ENCODE data around the gene CLBA1. TPM values are rescaled to one million over a fixed set of nuclear protein-coding genes. Genes with fewer than 3 reads are reported as not detected.

Gene CLBA1
- total RNA-seq: 1 to 10 TPM; 3.8 to 3.9 TPM
- polyA plus RNA-seq: 0.32 TPM

DNA sequence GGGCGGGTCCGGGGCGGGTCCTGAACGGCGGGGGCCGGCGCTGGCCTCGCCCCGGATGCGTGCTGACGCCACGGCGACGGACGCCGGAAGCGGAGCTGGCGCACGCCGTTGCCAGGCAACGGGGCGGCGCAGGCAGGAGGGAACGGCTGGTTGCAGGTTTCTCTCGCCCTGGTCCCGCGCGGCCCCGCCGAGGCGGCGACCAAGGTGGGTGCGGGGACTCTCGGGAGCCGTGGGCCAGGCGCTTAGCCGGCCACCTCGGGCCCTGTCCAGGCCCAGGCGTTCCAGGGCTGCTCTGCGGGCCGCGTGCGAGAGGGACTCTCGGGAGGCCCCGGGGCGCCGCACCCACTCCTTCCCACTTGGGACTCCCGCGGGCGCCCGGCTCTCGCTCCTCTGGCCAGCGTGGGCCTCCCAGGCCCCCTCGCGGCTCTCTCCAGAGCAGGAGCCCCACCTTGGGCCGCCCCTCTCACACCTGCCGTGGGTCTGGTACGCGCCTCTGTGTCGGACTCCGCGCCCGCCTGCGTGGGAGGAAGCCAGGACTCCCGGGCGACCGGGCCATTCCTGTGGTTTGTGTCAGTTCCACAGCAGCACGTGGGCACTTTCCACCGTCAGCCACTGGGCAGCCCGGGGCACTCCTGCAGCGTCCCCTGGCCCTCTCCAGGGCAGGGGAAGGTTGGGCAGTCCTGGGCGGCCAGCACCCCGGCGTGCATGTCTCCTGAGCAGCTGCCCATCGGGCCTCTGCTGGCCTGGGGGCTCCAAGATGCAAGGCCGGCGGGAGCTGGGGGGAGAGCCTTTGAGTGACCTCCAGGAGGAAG lies at the start of gene CLBA1:
TSS of gene CLBA1 (plus strand) at position 114 of the 812 bp plus-strand sequence. CDS start at position 758, 644 bp downstream.
- peak; percentile 85 to 92 (median 89) for DNase-seq
- Mint-ChIP-seq H3K9me3 (no peaks in the 10 kb centered on the region), H3K4me3 (peak within 1 kb of the TSS; percentile 60 to 94 (median 76)), H3K27me3 (peaks cover 1 to 3% of the 10 kb centered on the region in 2 donors), H3K4me1 (peaks cover 0 to 7% (median 5%) of the 10 kb centered on the region in 3 donors), H3K27ac (peak within 1 kb of the TSS; percentile 34 to 93 (median 80)), H3K36me3 (no peaks in the 10 kb centered on the region)
- Histone ChIP-seq H3K9me3 (ENCODE audit: low read length) (no peaks in the 10 kb centered on the region), H3K4me1 (ENCODE audit: insufficient read depth, low read length) (peaks cover 6% of the 10 kb centered on the region), H3K27ac (ENCODE audit: low read depth, low read length) (peak within 1 kb of the TSS; percentile 78), H3K36me3 (ENCODE audit: insufficient read depth, low read length) (no peaks in the 10 kb centered on the region), H3K27me3 (ENCODE audit: insufficient read depth, low read length, poor library complexity, severe bottlenecking) (peaks cover 6% of the 10 kb centered on the region), H3K4me3 (ENCODE audit: low read length) (peak within 1 kb of the TSS; percentile 50)
- POLR2A ChIA-PET: interaction anchor here (0.6 to 1.2 kb wide), 5 partner anchors 34 to 159 kb away, joined by 3 to 20 read pairs (median 4); partner anchors contain the start of gene CDCA4
- CTCF ChIA-PET: interaction anchor here (1.1 to 3.7 kb wide), 4 partner anchors 12 to 101 kb away, joined by 3 to 37 read pairs (median 6); no protein-coding TSS in a partner anchor

DNA sequence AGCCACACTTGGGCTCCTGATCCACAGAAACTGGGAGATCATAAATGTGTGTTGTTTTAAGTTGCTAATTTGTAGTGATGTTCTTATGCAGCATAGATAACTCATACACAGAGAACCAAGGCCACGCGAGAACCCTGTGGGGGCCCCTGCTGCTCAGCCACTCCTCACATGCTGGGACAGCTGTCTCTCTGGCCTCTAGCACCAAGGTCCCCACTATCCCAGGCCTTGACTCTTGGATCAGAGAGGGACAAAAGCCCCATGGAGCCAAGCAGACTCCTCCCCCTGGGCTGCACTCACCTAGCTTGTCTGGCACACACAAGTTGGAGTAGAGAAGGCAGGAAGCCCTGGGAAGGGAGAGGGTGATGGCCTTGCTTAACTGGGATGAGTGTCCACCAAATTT lies 49.6 kb upstream of the CLBA1 start:
- H3K4me1 ChIP-seq (ENCODE audit: insufficient read depth, low read length): no peaks in the 10 kb centered on the region
- ChIA-PET CTCF (no interaction called here), POLR2A (no interaction called here)
- no peaks in the 10 kb centered on the region for H3K36me3 Mint-ChIP-seq
- H3K4me3 Mint-ChIP-seq: no peak overlapping the region
- no peak for DNase-seq
- H3K36me3 ChIP-seq (ENCODE audit: insufficient read depth, low read length): no peaks in the 10 kb centered on the region
- no peaks in the 10 kb centered on the region for H3K9me3 ChIP-seq (ENCODE audit: low read length)
- H3K4me1 Mint-ChIP-seq: peaks cover 4 to 6% (median 4%) of the 10 kb centered on the region in 3 donors
- no peak overlapping the region for H3K27ac ChIP-seq (ENCODE audit: low read depth, low read length)
- H3K27me3 ChIP-seq (ENCODE audit: insufficient read depth, low read length, poor library complexity, severe bottlenecking): no peaks in the 10 kb centered on the region
- no peak overlapping the region for H3K4me3 ChIP-seq (ENCODE audit: low read length)
- H3K9me3 Mint-ChIP-seq: no peaks in the 10 kb centered on the region
- H3K27me3 Mint-ChIP-seq: peaks cover 5 to 32% of the 10 kb centered on the region in 2 donors
- peak overlapping the region in 1 of 8 donors; percentile 3 for H3K27ac Mint-ChIP-seq

DNA sequence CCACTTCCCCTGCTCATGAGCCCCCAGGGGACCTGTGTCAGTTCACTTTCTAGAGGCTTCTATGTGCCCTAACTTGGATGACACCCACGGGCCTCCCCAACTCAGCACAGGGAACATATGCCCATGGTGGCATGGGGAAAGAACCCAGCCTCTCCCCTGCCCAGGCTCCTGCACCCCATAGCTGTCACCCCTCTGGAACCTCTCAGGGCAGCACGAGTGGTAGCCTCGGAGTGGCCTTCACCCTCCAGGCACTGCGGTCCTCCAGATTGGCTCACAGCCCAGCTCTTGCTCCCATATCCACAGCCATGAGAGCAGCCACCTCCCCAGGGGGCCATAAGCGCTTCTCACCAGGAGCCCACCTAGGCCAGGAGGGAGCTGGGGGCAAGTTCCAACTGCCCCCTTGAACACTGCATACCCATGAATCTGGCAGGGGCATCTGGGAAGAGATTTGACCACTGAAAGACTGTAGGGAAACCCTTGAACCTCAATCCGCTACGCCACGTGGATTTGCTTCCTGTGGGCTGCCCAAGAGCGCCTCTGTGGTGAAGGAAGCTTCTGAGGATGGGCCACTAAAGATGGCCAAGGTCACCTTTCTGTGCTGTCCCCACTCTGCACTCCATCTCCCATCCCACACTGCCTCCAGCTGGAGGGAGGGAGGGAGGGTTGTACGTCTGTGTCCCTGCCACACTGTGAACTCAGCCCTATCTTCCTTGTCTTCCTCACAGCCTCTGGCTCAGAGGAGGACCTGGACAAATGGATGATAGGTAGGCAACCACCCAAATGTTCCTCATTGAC lies 49.0 kb upstream of the CLBA1 start:
- Mint-ChIP-seq H3K36me3 (no peaks in the 10 kb centered on the region), H3K4me3 (no peak overlapping the region), H3K9me3 (no peaks in the 10 kb centered on the region), H3K27ac (no peak overlapping the region), H3K4me1 (peaks cover 4 to 6% (median 4%) of the 10 kb centered on the region in 3 donors), H3K27me3 (peaks cover 5 to 32% of the 10 kb centered on the region in 2 donors)
- DNase-seq: no peak
- Histone ChIP-seq H3K27me3 (ENCODE audit: insufficient read depth, low read length, poor library complexity, severe bottlenecking) (no peaks in the 10 kb centered on the region), H3K4me3 (ENCODE audit: low read length) (no peak overlapping the region), H3K9me3 (ENCODE audit: low read length) (no peaks in the 10 kb centered on the region), H3K36me3 (ENCODE audit: insufficient read depth, low read length) (no peaks in the 10 kb centered on the region), H3K4me1 (ENCODE audit: insufficient read depth, low read length) (no peaks in the 10 kb centered on the region), H3K27ac (ENCODE audit: low read depth, low read length) (no peak overlapping the region)
- ChIA-PET POLR2A (no interaction called here), CTCF (no interaction called here)

DNA sequence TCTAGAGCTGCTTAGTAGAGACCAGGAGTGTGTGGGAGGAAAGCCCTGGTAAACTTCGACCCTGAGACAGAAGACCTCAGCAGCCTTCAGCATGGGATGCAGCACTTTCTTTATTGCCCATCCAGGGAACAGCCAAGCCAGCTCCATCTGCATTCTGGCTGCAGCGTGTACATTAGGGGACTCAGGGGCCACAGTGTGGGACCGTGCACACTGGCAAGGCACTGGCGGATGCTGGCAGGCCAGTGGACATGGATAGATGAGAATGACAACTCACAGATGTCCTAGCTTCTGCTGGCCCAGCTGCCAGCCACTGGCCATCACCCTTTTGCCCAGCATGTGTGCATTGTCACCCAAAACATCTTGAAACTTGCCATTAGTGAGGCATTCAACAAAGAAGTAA lies 48.4 kb upstream of the CLBA1 start:
- Mint-ChIP-seq H3K36me3 (no peaks in the 10 kb centered on the region), H3K27ac (no peak overlapping the region), H3K4me3 (no peak overlapping the region), H3K4me1 (peaks cover 4 to 6% (median 4%) of the 10 kb centered on the region in 3 donors), H3K27me3 (peaks cover 5 to 32% of the 10 kb centered on the region in 2 donors), H3K9me3 (no peaks in the 10 kb centered on the region)
- Histone ChIP-seq H3K36me3 (ENCODE audit: insufficient read depth, low read length) (no peaks in the 10 kb centered on the region), H3K4me3 (ENCODE audit: low read length) (no peak overlapping the region), H3K27ac (ENCODE audit: low read depth, low read length) (no peak overlapping the region), H3K9me3 (ENCODE audit: low read length) (no peaks in the 10 kb centered on the region), H3K4me1 (ENCODE audit: insufficient read depth, low read length) (no peaks in the 10 kb centered on the region), H3K27me3 (ENCODE audit: insufficient read depth, low read length, poor library complexity, severe bottlenecking) (no peaks in the 10 kb centered on the region)
- DNase-seq: no peak
- ChIA-PET CTCF (no interaction called here), POLR2A (no interaction called here)

DNA sequence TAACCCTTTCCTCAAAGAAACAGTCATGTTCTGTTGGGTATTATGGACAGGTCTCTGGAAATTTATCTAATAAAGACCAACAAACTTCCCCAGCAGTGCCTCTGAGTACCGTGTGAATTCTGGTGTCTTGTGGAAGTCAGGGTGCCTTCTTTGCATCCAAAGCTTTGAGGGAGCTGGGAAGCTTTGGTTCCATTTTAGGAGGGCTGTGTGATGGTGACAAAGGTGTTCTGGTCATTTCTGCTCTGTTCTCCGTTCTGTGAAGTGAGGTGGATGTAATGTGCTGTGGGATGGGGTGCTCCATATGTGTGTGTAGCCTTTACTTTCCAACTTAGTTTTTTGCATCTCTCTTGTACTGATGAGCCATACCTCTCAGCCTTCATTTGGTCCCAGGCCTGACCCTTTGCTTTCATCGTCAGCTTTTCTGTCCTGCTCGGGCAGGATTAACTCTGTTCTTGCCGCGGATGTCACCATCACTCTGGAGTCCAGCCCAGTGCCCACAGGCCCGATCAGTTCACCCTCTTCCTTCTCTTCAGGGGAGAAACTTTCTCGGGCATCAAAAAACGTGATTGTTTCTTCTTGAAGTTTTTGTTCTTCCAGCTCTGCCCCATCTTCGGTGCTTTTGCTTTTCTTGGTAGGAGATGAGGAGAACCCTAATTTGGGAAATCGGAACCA lies 47.8 kb upstream of the CLBA1 start:
- H3K27ac Mint-ChIP-seq: peak overlapping the region in 2 of 8 donors; percentile 26 to 75
- H3K4me1 Mint-ChIP-seq: peaks cover 4 to 6% (median 4%) of the 10 kb centered on the region in 3 donors
- DNase-seq: no peak
- ChIA-PET POLR2A (no interaction called here), CTCF (no interaction called here)
- Histone ChIP-seq H3K27ac (ENCODE audit: low read depth, low read length) (no peak overlapping the region), H3K4me3 (ENCODE audit: low read length) (no peak overlapping the region), H3K4me1 (ENCODE audit: insufficient read depth, low read length) (no peaks in the 10 kb centered on the region), H3K9me3 (ENCODE audit: low read length) (no peaks in the 10 kb centered on the region), H3K36me3 (ENCODE audit: insufficient read depth, low read length) (no peaks in the 10 kb centered on the region), H3K27me3 (ENCODE audit: insufficient read depth, low read length, poor library complexity, severe bottlenecking) (no peaks in the 10 kb centered on the region)
- peaks cover 5 to 32% of the 10 kb centered on the region in 2 donors for H3K27me3 Mint-ChIP-seq
- H3K4me3 Mint-ChIP-seq: peak overlapping the region in 1 of 7 donors; percentile 11
- H3K9me3 Mint-ChIP-seq: no peaks in the 10 kb centered on the region
- no peaks in the 10 kb centered on the region for H3K36me3 Mint-ChIP-seq

DNA sequence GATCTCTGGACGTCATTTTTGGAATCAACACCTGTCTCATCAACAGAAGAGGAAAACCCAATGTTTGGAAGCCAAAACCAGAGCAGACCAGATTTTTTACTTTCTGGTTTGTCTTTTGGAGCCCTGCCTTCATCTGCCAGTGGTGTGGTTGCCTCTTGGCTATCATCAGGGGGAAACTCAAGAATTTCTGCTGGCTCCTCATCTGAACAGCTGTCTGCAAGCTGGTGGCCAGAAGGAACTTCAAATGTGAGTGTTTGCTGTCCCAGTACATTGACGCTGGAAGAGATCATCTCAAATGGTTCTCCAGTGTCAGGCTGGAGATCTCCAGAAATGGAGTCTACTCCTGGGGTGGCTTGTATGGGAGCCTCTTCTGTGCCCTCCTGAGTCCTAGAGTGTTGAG lies 47.2 kb upstream of the CLBA1 start:
- H3K4me1 Mint-ChIP-seq: peaks cover 4 to 6% (median 4%) of the 10 kb centered on the region in 3 donors
- no peak overlapping the region for H3K4me3 Mint-ChIP-seq
- H3K36me3 Mint-ChIP-seq: no peaks in the 10 kb centered on the region
- peak overlapping the region in 1 of 8 donors; percentile 75 for H3K27ac Mint-ChIP-seq
- no peaks in the 10 kb centered on the region for H3K4me1 ChIP-seq (ENCODE audit: insufficient read depth, low read length)
- no peak overlapping the region for H3K4me3 ChIP-seq (ENCODE audit: low read length)
- H3K27me3 ChIP-seq (ENCODE audit: insufficient read depth, low read length, poor library complexity, severe bottlenecking): no peaks in the 10 kb centered on the region
- H3K9me3 ChIP-seq (ENCODE audit: low read length): no peaks in the 10 kb centered on the region
- H3K27ac ChIP-seq (ENCODE audit: low read depth, low read length): no peak overlapping the region
- CTCF ChIA-PET: no interaction called here
- no peak for DNase-seq
- H3K9me3 Mint-ChIP-seq: no peaks in the 10 kb centered on the region
- H3K27me3 Mint-ChIP-seq: peaks cover 5 to 32% of the 10 kb centered on the region in 2 donors
- POLR2A ChIA-PET: no interaction called here
- no peaks in the 10 kb centered on the region for H3K36me3 ChIP-seq (ENCODE audit: insufficient read depth, low read length)

DNA sequence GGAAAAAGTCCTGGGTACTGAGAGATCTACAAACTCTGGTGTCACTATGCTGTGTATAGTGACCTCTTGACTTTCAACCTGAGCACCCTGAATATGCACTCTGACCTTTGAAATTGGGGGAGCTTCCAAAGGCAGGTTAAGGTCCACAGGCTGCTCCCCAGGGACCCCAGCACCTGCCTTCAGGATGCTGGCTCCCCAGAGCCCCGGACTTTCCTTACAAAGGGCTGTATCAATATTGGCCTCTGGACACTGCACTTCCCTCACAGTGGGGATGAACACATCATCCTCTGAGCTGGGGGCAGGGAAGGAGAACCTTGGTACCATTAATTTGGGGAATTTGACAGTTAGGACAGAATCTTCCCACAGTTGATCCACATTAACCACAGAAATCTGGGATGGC lies 46.6 kb upstream of the CLBA1 start:
- Histone ChIP-seq H3K4me3 (ENCODE audit: low read length) (no peak overlapping the region), H3K27me3 (ENCODE audit: insufficient read depth, low read length, poor library complexity, severe bottlenecking) (no peaks in the 10 kb centered on the region), H3K36me3 (ENCODE audit: insufficient read depth, low read length) (no peaks in the 10 kb centered on the region), H3K4me1 (ENCODE audit: insufficient read depth, low read length) (no peaks in the 10 kb centered on the region), H3K27ac (ENCODE audit: low read depth, low read length) (no peak overlapping the region), H3K9me3 (ENCODE audit: low read length) (no peaks in the 10 kb centered on the region)
- Mint-ChIP-seq H3K27me3 (peaks cover 5 to 32% of the 10 kb centered on the region in 2 donors), H3K36me3 (no peaks in the 10 kb centered on the region), H3K4me3 (no peak overlapping the region), H3K4me1 (peaks cover 4 to 6% (median 4%) of the 10 kb centered on the region in 3 donors), H3K27ac (no peak overlapping the region), H3K9me3 (no peaks in the 10 kb centered on the region)
- no peak for DNase-seq
- CTCF ChIA-PET: no interaction called here
- POLR2A ChIA-PET: no interaction called here
